ENCODE data around the gene SYPL1. TPM values are rescaled to one million over a fixed set of nuclear protein-coding genes. Genes with fewer than 3 reads are reported as not detected.

SYPL1 gene
- total RNA-seq, 1 experiment from 2014 or later: 39.2 TPM

DNA sequence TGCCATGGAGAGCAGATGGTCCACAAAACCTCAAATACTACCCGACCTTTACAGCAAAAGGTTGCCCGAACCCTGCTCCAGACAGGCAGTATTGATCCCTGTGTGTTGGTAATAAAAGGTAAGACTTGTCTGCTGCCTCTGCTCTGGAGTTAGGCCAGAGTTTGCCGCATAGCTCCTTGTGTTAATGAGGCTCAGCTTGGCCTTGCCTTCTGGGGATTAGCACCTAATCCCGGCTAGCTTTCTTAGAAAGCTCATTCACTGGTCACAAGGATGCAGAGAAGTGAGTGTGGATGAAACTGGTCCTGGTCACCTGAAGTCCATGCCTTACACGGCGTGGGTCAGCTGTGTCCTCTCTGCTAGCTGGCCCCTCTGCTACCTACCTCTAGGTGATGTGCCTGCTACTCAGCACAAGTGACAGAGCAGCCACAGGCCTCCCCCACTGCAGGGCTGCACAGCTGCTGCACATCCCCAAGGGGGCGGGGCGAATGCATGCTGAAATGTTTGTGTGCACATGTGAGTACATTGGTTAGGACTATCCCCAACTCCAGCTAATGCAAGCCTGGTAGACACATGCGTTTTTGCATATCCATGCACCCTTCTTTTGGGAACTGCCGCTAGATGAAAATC is 31.7 kb upstream of the SYPL1 start:
- H2BK15ac ChIP-seq (ENCODE audit: low read depth, low read length): no peak overlapping the region
- no peak overlapping the region for H3K27ac ChIP-seq (ENCODE audit: insufficient read length, low read depth, low read length)
- no peak overlapping the region for H3K18ac ChIP-seq (ENCODE audit: insufficient read length, low read depth, low read length)
- peaks cover 3% of the 10 kb centered on the region; the same call in 1 of the 2 replicates for H3K27me3 Mint-ChIP-seq (ENCODE audit: low read depth)
- no peak overlapping the region for H2BK12ac ChIP-seq (ENCODE audit: insufficient read length, low read depth, low read length)
- H3K4me2 ChIP-seq (ENCODE audit: insufficient read depth, insufficient read length, low read length): no peak overlapping the region
- H3K23ac ChIP-seq (ENCODE audit: insufficient read length, low read depth, low read length): no peak overlapping the region
- H3K56ac ChIP-seq (ENCODE audit: insufficient read length, low read depth, low read length): no peak overlapping the region
- H3K79me1 ChIP-seq (ENCODE audit: insufficient read depth, low read depth, low read length, poor library complexity, severe bottlenecking): no peaks in the 10 kb centered on the region
- H3K14ac ChIP-seq (ENCODE audit: insufficient read depth, low read length): no peak overlapping the region
- TF ChIP-seq, protein P1, sequence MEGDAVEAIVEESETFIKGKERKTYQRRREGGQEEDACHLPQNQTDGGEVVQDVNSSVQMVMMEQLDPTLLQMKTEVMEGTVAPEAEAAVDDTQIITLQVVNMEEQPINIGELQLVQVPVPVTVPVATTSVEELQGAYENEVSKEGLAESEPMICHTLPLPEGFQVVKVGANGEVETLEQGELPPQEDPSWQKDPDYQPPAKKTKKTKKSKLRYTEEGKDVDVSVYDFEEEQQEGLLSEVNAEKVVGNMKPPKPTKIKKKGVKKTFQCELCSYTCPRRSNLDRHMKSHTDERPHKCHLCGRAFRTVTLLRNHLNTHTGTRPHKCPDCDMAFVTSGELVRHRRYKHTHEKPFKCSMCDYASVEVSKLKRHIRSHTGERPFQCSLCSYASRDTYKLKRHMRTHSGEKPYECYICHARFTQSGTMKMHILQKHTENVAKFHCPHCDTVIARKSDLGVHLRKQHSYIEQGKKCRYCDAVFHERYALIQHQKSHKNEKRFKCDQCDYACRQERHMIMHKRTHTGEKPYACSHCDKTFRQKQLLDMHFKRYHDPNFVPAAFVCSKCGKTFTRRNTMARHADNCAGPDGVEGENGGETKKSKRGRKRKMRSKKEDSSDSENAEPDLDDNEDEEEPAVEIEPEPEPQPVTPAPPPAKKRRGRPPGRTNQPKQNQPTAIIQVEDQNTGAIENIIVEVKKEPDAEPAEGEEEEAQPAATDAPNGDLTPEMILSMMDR (conservative IDR thresholded peaks at IDR 0.05): no peak
- no peak overlapping the region for H4K91ac ChIP-seq (ENCODE audit: insufficient read length, low read depth, low read length)
- no peaks in the 10 kb centered on the region for H3K23me2 ChIP-seq (ENCODE audit: insufficient read length, low read depth, low read length, poor library complexity, severe bottlenecking)
- no peak overlapping the region for H3K4ac ChIP-seq (ENCODE audit: low read depth, low read length)
- no peaks in the 10 kb centered on the region for H3K27me3 ChIP-seq (ENCODE audit: insufficient read depth, low read length)
- DNase-seq: no peak
- no peak overlapping the region for H3K9ac ChIP-seq (ENCODE audit: extremely low read depth, insufficient read length, low read length)
- no peak overlapping the region for H2BK120ac ChIP-seq (ENCODE audit: low read depth, low read length, poor library complexity, severe bottlenecking)
- H4K5ac ChIP-seq (ENCODE audit: insufficient read length, low read depth, low read length): no peak overlapping the region
- H3K36me3 Mint-ChIP-seq (ENCODE audit: insufficient read depth in 1 of 3, low read depth in 3 of 3): peaks cover 0 to 4% (median 0%) of the 10 kb centered on the region in 3 experiments; a peak in 2 of 7 replicates
- H4K20me1 ChIP-seq (ENCODE audit: control insufficient read depth, insufficient read depth, insufficient read length): no peaks in the 10 kb centered on the region
- H2AK5ac ChIP-seq (ENCODE audit: insufficient read length, low read length): no peak overlapping the region
- peaks cover 4% of the 10 kb centered on the region; the same call in 1 of the 2 replicates for H3K4me1 ChIP-seq (ENCODE audit: insufficient read depth, low read length)
- no peak overlapping the region for H3K4me3 Mint-ChIP-seq
- no peaks in the 10 kb centered on the region; a peak in 2 of 5 replicates for H3K9me3 Mint-ChIP-seq
- no peaks in the 10 kb centered on the region for H3K9me3 ChIP-seq (ENCODE audit: control insufficient read depth, low read depth, low read length)
- H3T11ph ChIP-seq (ENCODE audit: low read length): no peak overlapping the region
- no peak overlapping the region for H2BK20ac ChIP-seq (ENCODE audit: low read depth, low read length, poor library complexity, severe bottlenecking)
- no peaks in the 10 kb centered on the region for H3K79me2 ChIP-seq (ENCODE audit: insufficient read depth, low read length)
- no peak overlapping the region for H2AFZ ChIP-seq (ENCODE audit: low read length)
- H3K4me1 Mint-ChIP-seq: peaks cover 14 to 24% of the 10 kb centered on the region in 2 experiments
- no peak overlapping the region for H2BK5ac ChIP-seq (ENCODE audit: insufficient read length, low read length)
- WGBS (ENCODE audit: extremely low coverage, insufficient read length, low lambda C conversion rate): no CpG with 5 or more reads among the region's 10 CpGs
- H3K27ac Mint-ChIP-seq: no peak overlapping the region; a peak in 2 of 7 replicates
- no peak overlapping the region for H4K8ac ChIP-seq (replicated peaks; ENCODE audit: insufficient read length, low read depth, low read length)

Data from H9 (cell line).